Fibroblast of mammary gland (primary cell): Measurements from ENCODE around the gene CRYZL1.
A peak's percentile ranks its signal among the peaks of the same experiment; 100 is the strongest.
"Not testable (repeated sequence)": the region's sequence is repeated elsewhere in the genome, so short reads cannot be mapped to it uniquely, and the experiment has no call there.

Experiments used
- DNase-seq: peaks from one replicate; pipeline ENCODE4 v3.0.0-alpha.2; 2010; ENCODE audit warnings: low read depth
- H3K4me3 ChIP-seq: 2 replicates; pipeline ENCODE4 v1.5.1; 2011; ENCODE audit warnings: low read depth, mild to moderate bottlenecking, low read length, moderate library complexity; ENCODE audit not compliant: control insufficient read depth
- CTCF ChIP-seq: conservative IDR thresholded peaks from 2 replicates; pipeline ENCODE4 v1.5.1; 2011; ENCODE audit warnings: low read depth, low read length, inconsistent platforms; ENCODE audit not compliant: control insufficient read depth, insufficient read depth

CRYZL1 gene

GRCh38 chr21:33584455-33584854 lies 57.1 kb downstream of the CRYZL1 start:
- no peak overlapping the region for H3K4me3 ChIP-seq
- TF ChIP-seq CTCF: no peak
- DNase-seq: no peak

GRCh38 chr21:33578959-33579542 lies 62.5 kb downstream of the CRYZL1 start:
- no peak for TF ChIP-seq CTCF
- no peak overlapping the region for H3K4me3 ChIP-seq
- peak; percentile 61 for DNase-seq

- DNase-seq: peak; percentile 58
These were observed 63.3 kb downstream of the CRYZL1 start for GRCh38 chr21:33578214-33578613.

GRCh38 chr21:33576741-33577141 lies 64.8 kb downstream of the CRYZL1 start:
- not testable (repeated sequence) for DNase-seq, H3K4me3 ChIP-seq

More at GRCh38 chr21:33578214-33578613, 63.3 kb downstream of the CRYZL1 start:
- no peak for TF ChIP-seq CTCF
- H3K4me3 ChIP-seq: no peak overlapping the region

- DNase-seq: no peak
- no peak overlapping the region for H3K4me3 ChIP-seq
- no peak for TF ChIP-seq CTCF
These were observed 69.2 kb downstream of the CRYZL1 start for GRCh38 chr21:33572350-33572749.

- TF ChIP-seq CTCF: no peak
- DNase-seq: no peak
- H3K4me3 ChIP-seq: no peak overlapping the region
These were observed 71.5 kb downstream of the CRYZL1 start for GRCh38 chr21:33569991-33570390.

- no peak for TF ChIP-seq CTCF
- DNase-seq: no peak
- H3K4me3 ChIP-seq: no peak overlapping the region
These were observed 73.1 kb downstream of the CRYZL1 start for GRCh38 chr21:33568448-33568847.
